HL-60/S4 treated with retinoic acid at 250 ng/mL for 4 days and 3 days (cell line): ENCODE measurements around the gene SPOP.

Experiments
- in situ Hi-C: fragments of 300-500 bp; cut with MboI; formaldehyde crosslinking; loops from 2 replicates; pipeline ENCODE4 v1.7.0; 2022; ENCODE audit warnings: low sequenced_read_pairs

SPOP gene

DNA sequence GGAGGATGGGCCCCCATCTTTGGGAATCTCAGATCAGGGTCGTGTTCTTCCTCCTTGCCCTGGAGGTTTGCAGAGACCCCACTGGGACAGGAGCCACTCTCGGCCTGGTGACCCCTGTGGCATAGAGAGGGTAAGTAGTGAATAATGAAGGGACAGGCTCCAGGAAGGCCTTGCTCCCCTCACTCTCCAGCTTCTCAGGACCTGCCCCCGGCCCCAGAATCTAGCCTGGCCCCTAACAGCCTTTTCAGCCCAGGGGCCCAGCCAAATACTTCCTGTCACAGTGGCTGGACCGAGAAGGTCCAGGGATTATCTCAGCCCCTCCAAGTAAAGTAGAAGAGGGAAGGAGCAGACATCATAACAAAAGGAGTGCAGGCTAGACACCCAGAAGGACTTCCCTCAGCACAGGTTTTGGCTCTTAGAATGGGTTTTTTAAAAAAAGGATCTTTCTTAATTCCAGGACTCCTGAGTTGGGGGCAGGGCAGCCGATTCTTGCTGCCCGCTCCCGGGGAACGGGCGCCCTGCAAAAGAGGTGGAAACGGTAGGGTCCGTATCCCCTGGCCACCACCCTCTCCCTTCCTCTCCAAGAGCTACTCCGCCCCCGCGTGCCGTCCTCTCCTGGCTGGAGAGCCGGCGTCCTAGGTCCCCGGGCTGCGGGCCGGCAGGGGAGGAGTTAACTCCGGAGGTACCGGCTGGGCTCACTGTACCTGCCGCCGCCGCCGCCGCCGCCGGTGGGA, 102.8 kb downstream of the SPOP start:
- in situ Hi-C loops: loop anchor here (5.0 to 25.0 kb wide), 2 partner anchors 127 to 262 kb away; partner anchors contain the start of gene TAC4

- in situ Hi-C loops: loop anchor here (5.0 to 25.0 kb wide), 2 partner anchors 128 to 263 kb away; partner anchors contain the start of gene TAC4
Measured at GRCh38 chr17:49574323-49574781, 103.5 kb downstream of the SPOP start.

GRCh38 chr17:49573510-49574322, 104.2 kb downstream of the SPOP start:
- in situ Hi-C loops: loop anchor here (5.0 to 25.0 kb wide), 2 partner anchors 129 to 264 kb away; partner anchors contain the start of gene TAC4

GRCh38 chr17:49572806-49573420, 105.0 kb downstream of the SPOP start:
- in situ Hi-C loops: loop anchor here (5.0 to 25.0 kb wide), 2 partner anchors 129 to 264 kb away; partner anchors contain the start of gene TAC4

GRCh38 chr17:49572226-49572625, 105.7 kb downstream of the SPOP start:
- in situ Hi-C loops: loop anchor here (5.0 to 25.0 kb wide), 2 partner anchors 130 to 265 kb away; partner anchors contain the start of gene TAC4

DNA sequence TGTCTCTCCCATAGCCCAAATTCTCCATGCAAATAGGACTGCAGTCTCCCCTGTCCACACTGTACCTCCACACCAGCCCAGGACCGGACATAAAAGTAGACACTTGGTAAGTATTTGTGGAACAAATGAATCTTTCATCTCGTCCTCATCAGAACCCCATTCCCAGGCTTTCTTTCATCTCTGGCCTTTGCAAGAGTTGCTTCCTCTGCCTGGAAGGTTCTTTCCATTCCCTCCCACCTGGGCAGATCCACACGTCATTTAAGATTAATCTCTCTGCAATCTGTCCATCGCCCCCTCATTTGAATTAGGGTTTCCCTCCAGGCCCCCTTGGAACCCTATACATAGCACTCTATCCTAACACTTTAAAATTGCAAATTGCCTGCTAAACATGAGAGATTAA, 106.1 kb downstream of the SPOP start:
- in situ Hi-C loops: loop anchor here (5.0 to 25.0 kb wide), 2 partner anchors 131 to 266 kb away; partner anchors contain the start of gene TAC4

DNA sequence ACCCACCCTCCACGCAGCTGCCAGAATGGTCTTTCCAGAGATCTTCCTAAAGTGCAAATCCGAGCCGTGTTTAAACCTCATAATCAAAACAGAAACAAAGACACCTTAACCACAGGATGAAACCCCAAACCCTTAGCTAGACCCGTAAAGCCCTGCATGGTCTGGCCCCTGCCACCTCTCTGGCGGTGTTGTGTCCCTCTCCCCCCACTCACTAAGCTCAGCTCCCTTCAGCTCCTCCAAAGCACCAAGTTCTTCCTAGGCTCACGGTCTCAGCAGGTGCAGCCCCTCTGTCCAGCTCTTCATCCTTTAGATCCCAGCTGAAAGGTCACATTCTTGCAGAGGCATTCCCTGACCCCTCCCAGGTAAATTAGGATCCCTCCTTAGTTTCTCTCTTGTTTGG, 106.6 kb downstream of the SPOP start:
- in situ Hi-C loops: loop anchor here (5.0 to 25.0 kb wide), 2 partner anchors 131 to 266 kb away; partner anchors contain the start of gene TAC4

DNA sequence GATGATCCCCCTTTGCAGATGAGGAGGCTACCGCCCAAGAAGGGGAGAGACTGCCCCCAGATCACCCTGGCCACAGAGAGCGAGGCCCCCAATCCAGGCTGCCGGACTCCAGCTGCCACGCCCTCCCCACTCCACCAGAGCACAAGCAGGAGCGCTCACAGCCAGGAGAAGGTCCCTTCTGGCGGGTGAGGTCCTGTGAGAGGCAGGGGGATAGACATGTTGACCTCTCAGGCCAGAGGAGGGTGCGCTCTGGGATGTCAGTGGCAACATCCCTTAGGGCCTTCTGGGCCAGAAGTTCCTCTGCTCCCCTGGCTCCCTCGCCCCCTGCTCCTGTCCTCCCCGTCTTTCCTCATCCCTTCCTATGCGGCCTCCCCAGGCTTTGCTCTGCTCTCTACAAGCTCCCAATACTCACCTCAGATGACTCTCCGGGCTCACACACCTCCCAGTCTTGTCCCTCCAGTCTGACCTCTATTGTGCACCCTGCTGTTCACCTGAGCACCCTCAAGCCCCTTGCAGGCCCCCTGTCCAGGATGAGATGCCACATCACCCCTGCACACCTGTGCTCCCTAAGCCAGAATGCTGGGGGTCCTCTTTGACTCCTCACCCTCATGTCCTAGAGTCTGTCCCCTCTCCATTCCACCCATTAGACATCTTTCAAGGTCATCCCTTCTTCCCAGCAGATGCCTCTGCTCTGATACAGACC, 107.2 kb downstream of the SPOP start:
- in situ Hi-C loops: loop anchor here (5.0 to 25.0 kb wide), 2 partner anchors 132 to 267 kb away; partner anchors contain the start of gene TAC4

DNA sequence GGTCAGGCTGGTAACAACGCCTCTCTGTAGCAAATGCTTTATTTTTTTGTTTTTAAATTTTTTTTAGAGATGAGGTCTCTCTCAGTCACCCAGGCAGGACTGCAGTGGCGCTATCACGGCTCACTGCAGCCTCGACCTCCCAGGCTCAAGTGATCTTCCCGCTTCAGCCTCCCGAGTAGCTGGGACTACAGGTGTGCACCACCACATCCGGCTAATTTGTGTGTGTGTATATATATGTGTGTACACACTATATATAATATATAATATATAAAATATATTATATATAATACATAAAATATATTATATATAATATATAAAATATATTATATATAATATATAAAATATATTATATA, 109.2 kb downstream of the SPOP start:
- in situ Hi-C loops: loop anchor here (10.0 to 25.0 kb wide), 2 partner anchors 269 to 426 kb away; partner anchors contain the start of genes DLX3 and TAC4

GRCh38 chr17:49567871-49568694, 109.8 kb downstream of the SPOP start:
- in situ Hi-C loops: loop anchor here (10.0 to 25.0 kb wide), 2 partner anchors 269 to 427 kb away; partner anchors contain the start of genes DLX3 and TAC4

DNA sequence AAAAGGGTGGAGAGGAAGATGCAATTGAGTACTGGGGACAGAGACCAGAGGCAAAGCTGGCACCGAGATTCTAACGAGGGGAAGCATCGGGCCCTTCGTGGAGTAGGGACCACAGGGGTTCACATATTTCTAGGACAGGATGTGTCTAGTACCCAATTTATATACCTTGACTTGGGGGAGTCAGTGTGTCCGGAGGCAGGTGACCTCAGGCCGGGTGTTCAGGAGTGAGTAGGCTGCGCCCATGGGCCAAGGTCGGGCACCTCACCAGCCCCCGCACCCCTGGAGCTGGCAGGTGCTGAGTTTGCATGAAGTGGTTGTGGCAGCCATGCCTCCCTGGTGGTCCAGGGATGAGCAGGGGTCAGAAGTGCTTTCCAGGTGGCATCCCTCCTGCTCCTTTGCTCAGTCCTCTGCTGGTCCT, 110.8 kb downstream of the SPOP start:
- in situ Hi-C loops: loop anchor here (10.0 to 25.0 kb wide), 2 partner anchors 270 to 428 kb away; partner anchors contain the start of genes DLX3 and TAC4

GRCh38 chr17:49566668-49567071, 111.2 kb downstream of the SPOP start:
- in situ Hi-C loops: loop anchor here (10.0 to 25.0 kb wide), 2 partner anchors 271 to 428 kb away; partner anchors contain the start of genes DLX3 and TAC4

DNA sequence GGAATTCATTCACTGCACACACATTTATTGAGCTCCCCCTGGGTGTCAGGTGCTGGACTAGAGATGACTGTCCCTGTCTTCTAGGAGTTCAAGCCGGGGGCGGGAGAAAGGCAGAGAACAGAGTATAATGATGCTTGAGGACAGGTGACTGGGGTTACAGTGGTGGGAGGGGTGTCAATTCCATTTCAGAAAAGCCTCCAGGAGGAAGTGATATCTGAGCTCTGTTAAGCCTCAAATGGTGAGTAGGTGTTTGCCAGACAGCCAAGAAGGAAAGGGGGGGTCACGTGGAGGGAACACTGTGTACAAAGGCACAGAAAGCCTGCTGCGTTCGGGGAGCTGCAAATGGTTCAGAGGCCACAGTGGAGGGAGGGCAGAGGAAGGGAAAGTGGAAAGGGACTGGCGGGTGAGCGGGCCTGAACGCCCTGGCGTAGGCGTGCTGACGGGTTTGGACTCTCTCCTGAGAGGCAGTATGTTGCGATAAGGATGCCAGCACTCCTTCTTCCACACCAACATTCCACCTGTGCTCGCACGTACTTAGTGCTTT, 111.9 kb downstream of the SPOP start:
- in situ Hi-C loops: loop anchor here (10.0 to 25.0 kb wide), 2 partner anchors 271 to 429 kb away; partner anchors contain the start of genes DLX3 and TAC4

- in situ Hi-C loops: loop anchor here (10.0 to 25.0 kb wide), 2 partner anchors 273 to 430 kb away; partner anchors contain the start of genes DLX3 and TAC4
Measured at GRCh38 chr17:49564638-49565037, 113.3 kb downstream of the SPOP start.

GRCh38 chr17:49557312-49558024, 120.4 kb downstream of the SPOP start:
- in situ Hi-C loops: loop anchor here (25.0 kb wide), 1 partner anchor 280 kb away; the partner anchor contains the start of gene TAC4

GRCh38 chr17:49556223-49556943, 121.5 kb downstream of the SPOP start:
- in situ Hi-C loops: loop anchor here (25.0 kb wide), 1 partner anchor 281 kb away; the partner anchor contains the start of gene TAC4
